HK-2 (cell line): ENCODE data around the gene ITGA1.

Experiments
- DNase-seq: peaks from one replicate; pipeline ENCODE4 v3.0.0-alpha.2; 2018; ENCODE audit not compliant: unreplicated experiment

ITGA1 gene

DNA sequence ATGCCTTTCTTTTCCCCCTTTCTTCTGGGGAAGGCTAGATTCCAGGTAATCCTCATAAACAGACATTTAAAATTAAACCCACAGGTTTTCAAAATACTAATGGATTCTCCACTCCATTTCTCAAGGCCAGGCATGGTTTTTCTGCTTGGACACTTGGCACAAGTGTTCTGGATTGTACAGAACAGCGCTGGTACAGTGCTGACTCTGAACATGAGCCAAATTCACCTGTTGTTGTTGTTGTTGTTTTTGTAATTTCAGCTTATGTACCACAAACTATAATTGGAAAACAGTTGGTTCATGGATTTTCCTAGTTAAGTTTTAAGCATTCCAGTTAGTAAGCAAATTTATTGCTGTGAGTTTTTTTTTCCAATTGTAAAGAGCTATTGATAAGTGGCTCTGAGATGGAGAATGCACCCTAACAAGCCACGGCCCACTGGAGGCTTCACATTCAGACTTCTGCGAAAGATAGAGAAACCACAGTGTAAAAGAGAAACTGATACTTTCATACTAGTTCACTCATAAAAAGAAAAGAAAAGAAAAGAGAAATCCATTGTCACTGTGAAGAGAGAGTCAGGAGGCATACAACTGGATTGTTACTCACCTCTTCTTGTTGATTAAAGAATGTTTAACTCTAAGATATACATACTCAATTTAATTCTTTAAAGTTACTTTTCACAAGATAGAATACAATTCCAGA is 16.2 kb upstream of the ITGA1 start:
- no peak for DNase-seq

DNA sequence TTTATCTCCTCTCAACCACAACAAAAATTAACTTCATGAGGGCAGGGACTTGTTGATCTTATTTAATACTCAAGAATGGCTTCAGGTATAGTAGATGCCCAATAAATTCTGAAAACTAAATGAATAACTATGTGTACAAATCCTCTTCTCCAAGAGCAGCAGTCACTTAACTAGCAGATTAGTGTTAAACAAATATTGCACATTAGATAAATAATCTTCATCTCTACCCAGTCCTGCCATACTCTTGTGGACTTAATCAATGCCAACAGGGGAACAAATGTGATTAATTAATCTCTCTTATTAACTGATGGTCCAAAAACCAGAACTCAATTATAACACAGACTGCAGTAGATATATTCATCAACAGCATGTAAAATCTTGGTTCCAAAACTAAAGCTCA is 15.0 kb upstream of the ITGA1 start:
- no peak for DNase-seq

DNA sequence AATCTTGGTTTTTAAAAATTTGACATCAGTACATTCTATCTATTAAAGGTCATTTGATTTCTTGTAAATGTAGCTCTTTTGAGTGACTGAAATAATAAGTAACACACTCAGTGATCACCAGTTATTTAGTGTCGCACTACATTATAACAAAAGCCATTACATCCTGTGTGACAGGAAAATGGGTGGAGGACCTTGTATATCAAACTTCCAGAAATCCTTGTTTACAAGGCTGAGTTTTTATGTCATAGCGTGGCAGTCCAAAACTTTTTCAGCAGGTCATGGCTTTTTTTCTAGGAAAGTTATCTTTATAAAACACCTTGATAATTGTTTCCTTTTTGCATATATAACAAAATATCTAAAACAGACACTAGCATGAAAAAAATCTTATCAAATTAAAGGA is 14.4 kb upstream of the ITGA1 start:
- no peak for DNase-seq

DNA sequence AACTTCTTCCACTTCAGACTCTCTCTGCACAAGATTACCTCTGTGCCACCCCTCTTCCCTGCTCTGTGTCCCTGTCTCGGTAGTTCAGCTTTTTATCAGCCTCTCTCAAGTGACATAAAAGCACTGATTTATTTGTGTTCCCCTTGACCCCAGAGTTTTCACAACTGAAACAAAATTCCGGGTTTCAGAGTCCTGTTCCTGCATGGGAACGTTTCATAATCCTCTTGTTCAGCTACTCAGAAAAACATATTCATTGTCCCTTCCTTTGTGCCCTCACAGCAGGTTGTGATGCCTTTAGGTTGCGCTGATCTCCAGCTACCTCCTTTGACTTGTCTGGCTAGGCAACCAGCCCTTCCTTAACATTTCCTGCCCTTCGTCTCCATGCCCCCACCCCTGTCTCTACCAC is 13.7 kb upstream of the ITGA1 start:
- DNase-seq, result no peak

DNA sequence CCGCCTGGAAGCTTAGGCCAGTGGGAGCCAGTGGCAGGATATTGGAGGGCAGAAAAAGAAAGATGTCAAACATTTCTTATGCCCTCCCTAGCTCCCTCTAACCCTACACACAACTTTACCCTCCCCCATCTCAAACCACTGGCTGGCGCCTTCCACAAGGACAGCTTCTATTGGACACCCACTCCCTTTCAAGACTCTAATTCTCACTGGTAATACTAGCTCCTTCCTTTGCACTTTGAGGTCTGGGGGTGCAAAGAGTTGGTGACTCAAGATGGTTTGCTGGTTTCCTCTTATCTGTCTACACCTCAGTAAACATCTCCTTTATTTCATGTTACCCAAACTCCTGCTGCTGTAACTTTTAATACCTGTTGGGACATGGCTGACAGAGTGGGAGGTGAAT is 11.6 kb upstream of the ITGA1 start:
- DNase-seq, result no peak

DNA sequence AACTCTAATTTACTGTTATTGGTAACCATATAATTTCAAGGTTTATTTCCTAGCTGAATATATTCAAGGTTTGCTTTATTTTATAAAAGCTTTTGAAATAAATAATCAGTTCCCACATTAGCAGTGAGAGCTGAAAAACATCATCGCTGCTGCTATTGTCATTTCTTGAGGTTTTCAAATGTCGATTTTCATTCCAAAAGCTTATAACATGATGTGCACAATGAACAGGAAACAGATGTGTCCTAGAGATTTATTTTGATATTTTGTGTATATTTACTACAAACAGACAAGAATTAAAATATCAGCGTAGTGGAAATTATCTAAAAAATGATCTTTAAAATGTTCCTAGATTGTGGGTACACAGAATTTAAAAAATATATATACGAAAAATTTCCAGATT is 10.5 kb upstream of the ITGA1 start:
- DNase-seq, result no peak

DNA sequence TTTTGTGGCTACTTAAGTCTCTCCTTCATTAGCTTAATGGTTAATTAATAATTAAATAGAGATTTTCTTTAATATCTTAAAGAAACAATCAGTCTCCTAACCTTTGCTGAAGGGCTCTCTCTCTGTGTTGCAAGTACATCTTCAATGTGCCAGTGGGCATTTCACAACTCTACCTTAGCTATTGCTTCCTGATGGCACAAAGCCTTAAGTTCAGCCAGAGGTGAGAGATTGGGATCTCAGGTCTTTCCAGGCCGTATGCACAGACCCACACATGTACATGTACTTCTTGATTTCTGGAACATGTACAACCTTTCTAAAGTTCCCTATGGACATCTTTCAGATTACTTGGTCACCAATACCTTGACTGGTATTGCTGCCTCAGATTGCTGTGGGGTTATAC is 8.9 kb upstream of the ITGA1 start:
- no peak for DNase-seq

DNA sequence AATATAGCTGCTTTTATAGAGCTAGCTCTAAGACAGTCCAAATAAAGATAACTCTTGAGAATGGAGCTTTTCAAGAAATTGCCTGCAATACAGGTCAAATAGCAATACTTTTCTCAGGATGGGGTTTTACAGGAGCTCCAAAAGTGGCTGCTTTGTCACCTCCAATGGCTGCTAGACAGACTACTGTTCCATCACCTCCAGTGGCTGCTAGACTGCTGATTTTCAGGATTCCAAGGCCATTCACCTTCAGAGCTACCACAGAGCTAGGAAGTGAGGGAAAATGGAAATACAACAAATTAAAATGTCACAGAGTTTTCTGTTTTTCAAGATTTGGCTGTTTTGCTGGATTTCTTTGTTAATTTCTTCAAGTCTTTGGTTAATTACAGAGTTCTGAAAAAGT is 8.5 kb upstream of the ITGA1 start:
- DNase-seq, result no peak

DNA sequence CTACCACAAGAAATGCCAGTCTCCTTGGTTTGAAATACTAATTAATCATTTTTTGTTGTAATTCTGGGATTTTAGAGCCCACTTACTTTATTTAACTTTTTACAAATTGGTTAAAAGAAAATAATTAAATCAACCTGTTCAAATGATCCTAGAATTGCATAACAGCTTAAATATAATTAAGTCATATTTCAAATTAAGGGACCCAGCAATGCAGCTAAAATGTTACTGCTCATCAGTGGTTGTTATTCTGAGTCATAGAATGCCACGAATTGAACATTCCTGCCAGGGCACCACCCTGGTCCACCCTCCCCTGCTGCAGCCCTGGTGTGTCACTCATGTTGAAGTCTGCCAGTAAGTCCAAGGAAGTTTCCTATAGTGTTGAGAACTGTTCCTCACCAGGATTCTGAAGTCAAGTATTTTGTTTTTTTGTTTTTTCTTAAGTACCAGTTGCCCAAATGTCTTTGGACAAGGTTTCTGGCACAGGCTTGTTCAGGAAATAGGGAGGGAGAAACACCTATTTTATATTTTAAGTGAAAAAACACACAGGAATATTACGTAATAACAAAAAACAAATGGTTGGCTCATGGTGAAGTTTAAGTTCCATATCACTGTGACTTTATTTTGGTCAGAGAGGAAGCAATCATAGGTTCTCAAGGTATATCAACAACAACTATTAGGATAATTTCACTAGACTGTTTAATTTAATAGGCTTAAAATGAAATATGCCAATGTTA is 4.3 kb upstream of the ITGA1 start:
- DNase-seq, result no peak

DNA sequence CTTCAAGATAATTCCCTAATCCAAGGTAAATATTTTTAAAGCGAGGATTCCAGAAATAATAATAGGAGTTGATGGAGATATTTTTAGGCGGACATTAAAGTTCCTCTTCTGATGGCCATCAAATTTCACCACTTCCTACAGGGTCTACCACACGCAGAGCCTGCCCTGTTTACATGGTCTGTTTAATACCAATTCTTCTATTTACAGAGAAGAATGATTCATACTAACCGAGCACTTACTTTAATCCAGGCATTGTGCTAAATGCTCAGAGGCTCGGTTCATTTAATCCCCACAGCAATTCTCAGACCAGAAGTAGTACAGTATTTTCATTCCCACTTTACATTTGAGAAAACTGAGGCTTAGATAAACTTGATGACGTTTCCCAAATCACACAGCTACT is 3.0 kb upstream of the ITGA1 start:
- no peak for DNase-seq

DNA sequence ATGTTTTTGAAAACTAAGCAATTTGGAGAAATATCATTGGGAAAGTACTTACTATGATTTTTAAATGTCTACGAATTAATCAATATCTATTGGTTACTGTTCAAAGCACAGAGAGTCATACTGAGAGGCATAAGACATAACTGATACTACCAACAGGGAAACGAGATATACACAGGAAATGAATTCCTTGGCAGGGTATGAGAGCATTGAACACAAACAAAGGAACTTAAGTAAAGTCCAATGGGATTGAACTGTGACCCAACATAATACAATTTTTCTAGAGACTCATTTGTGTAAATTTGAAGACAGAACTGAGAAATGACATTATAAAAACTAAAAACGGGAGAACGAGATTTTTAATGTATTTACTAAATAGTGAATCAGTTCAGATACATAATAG is 1.3 kb upstream of the ITGA1 start:
- no peak for DNase-seq

DNA sequence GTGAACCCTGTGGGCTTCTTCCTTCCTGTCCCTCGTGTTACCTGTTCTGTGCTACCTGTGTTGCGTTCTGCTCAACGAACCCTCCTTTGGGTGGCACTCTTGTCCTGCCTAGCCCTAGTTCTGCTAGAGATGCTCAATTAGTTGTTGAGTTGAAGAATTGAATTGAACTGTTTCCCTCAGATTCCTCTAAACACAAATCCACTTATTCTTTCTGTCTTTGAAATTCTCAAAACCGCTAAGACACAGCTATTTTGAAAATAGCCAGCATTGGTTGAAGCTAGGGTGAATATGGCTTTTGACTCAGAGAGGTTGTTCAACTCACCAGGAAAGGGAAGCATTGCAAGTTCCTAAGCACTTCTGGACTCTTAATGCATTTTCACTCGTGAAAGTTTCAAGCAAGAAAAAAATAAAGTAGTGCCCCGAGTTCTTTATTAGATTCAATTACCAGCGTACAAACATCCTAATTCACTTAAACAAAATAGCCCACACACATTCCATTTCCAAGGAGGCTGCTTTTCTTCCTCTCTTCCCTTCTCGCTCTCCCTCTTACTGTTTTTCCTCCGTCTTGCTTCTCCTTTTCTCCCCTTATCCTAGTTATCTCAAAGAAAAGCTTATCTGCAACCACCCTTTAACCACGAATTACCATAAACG is 642 bp upstream of the ITGA1 start:
- no peak for DNase-seq

DNA sequence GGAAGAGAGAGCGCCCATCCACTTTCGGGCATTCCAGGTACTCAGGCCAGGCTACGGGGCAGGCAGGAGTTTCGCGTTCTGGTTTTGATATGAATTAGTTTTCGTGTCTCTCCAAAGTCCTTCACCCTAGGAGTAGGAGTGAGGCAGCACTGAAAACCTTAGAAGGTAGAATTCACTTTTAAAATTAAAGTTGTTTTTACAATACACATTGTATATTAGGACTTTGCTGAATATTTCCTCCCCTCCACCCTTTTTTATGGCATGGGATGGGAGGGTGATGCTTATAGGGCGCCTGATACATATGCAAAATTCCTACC is 747 bp downstream of the ITGA1 start:
- DNase-seq, result no peak

DNA sequence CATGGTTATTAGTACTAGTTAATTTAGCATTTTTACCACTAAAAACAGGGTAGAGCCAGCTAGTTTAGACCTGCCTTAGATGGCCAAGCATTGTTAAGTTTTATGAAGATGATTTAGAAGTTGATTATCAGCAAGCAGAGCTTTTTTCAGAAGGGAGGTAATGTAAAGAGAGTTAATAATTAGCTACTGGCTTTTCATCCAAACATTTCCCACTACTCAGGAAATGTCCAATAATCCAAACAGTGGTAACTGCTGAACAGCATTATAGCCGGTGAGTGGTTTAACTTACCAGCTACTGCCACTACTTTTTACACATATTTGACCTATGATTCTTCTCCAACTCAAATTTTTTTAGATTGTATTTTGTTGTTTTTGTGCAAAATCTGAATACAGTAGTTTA is 1.7 kb downstream of the ITGA1 start:
- DNase-seq, result no peak

DNA sequence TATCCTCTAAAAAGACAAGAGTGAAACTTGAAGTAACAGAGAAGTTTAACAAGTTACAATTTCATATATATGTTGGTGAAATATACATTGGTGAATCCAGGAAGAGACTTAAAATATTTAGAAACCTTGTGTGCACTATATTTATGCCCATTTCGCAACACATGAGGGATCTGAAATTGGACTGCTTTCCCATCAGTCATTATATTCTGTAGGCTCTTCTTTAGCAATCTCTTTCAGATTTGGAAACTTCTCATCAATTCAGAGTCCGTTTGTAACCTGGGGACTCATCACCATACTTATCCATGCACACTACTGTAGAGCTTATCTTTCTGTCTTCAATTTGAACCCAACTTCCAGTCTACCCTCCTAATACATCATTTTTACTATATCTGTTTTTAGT is 2.1 kb downstream of the ITGA1 start:
- no peak for DNase-seq

DNA sequence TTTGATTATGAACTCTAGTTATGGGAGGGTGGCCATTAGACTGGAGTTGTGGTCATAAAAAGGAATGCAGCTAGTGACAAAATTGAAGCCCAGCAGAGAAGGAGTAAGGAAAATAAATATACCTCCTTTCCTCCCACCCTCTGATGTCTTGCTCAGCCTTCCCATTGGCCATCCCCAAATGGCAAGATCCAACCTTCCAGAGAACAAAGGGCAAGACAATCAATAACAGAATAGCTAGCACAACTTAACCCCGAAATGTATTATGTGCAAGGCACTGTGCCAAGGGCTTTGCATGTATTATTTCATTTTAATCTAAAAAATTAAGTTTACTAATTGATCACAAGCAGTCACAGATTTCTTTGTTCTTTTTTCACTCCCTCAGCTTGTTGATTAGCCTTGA is 3.6 kb downstream of the ITGA1 start:
- no peak for DNase-seq

DNA sequence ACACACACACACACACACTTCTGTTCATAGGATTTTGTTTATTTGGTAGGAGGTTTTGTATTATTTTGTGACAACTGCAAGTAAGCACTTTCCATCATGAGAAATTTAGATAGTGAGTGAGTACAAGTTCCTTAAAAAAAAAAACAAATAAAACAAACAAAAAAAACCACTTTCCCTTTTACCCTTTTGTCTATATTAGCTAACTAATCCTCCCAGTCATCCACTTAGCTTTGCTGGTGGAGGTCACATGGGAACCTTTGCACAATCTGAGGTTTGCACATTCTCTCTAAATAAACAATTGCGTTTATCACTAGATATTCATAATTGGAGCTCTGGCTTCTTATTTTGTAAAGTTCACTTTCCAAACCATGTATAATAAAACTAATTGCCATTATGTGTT is 6.8 kb downstream of the ITGA1 start:
- no peak for DNase-seq

DNA sequence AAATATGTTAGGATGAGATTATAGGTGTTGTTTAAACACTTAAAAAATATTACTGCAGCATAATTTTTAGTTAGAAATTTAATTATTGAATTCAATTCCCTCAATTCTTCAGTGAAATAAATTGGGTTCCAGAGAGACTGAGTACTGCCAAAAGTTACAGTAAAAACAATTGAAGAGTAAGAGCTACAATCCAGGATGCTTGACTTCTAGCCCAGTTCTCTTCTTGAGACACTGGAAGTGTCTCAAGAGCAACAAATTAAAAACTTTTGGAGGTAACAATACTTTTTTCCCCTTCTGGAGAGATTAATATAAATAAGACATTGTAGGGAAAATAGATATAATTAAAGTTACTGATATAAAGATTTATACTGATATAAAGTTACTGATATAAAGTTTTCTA is 8.3 kb downstream of the ITGA1 start:
- DNase-seq, result no peak

DNA sequence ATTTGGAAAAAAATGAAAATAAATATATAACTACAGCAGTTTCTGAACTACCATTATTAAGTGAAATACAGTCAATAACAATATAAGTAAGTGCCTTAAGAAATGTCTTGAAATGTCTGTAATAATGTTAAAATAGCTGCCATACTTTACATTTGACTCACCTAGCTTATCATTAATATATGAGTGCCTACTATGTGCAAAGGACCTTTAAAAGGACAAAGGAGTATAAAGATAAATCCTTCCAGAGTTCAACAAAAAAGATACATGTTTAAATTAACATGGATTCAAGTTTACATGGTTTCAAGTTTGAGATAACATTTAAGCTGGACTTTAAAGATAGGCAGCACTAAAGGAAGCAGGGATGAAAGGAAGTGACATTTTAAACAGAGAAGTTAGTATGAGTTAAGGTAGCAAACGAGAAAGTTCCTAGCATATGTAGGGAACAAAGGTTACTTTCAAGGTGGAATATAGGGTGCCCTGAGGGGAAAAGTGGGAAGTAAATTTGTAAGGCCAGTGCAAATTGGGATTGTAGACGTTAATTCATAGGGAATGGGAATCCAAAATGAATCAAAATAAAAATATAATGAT is 8.9 kb downstream of the ITGA1 start:
- DNase-seq, result no peak

DNA sequence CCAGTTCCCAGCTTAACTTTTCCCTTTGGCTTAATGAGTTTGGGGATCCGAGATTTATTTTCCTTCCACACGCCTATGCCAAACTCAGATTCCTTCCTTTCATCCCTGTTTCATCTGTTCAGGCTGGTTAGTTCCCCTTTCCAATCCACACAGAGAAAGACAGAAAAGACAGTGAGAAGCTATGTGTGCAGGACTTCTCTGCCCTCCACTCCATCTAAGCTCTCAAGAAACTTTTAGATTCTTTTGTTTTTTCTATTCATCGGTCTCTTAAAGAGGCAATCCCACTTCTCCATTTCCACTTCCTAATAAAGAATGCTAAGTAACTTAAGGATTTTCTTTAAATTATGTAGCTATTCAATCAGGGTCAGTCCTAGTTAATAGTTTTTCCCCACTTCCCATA is 11.2 kb downstream of the ITGA1 start:
- DNase-seq, result no peak

DNA sequence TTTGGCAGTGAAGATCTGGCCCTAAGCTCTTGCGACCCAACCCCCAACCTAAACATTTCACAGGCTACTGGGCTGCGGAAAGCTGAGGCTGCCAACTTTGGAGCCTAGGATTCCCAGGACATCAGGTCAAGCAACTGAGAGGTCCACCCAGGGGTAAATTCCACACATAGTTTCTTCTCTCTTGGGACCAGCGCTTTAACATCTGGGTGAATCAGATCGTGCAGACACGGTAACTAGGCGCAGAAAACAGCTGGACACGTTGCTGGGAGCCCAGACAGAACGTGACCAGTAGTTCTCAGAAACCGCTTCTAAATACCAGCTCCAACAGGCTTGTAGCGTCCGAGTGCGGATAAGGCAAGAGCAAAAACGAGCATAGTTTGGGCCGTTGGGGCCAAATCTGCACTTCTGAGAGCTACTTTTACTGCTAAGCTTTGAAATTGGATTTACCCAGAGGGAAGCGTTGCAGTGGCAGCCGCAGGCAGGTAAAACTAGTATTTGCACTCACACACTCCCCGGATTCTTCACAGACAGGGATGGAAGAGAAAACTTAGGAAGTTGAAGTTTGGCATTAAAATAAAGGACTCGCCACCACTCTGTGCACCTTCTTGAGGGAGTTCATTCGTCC is 11.8 kb downstream of the ITGA1 start:
- peak; percentile 44 for DNase-seq

DNA sequence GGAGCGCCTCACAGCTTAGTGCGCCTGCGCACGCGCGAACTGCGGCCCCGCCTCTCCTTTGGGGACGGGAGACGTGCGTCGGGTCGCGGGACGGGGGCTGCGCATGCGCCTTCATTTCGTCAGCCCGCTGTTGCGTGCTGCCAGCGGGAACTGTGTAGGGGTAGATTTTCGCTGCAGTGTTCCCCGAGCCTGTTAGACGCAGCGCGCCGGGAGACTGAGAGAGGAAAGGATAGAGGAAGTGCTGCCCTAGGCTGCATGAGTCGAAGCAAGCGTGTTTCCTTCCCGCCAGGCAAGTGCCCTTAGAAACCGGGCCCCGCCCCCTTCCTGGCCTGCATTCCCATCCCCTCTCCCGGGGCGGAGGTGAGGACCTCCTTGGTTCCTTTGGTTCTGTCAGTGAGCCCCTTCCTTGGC is 12.3 kb downstream of the ITGA1 start:
- peak; percentile 88 for DNase-seq
